HG03064 (cell line): ENCODE results near the gene HYPK.
A peak's percentile ranks its signal among the peaks of the same experiment; 100 is the strongest.
"Not testable (repeated sequence)": the region's sequence is repeated elsewhere in the genome, so short reads cannot be mapped to it uniquely, and the experiment has no call there.

Experiments
- ATAC-seq: cut with Tn5 transposase; IDR thresholded peaks from one replicate; pipeline ENCODE4 v1.9.1; 2021; ENCODE audit warnings: low read depth; ENCODE audit not compliant: unreplicated experiment

The HYPK gene

GRCh38 chr15:43795197-43795596, 5.2 kb upstream of the HYPK start:
- no peak for ATAC-seq

GRCh38 chr15:43795997-43796396, 4.4 kb upstream of the HYPK start:
- no peak for ATAC-seq

GRCh38 chr15:43796566-43796965, 3.8 kb upstream of the HYPK start:
- no peak for ATAC-seq

- ATAC-seq: no peak
Measured at GRCh38 chr15:43799209-43799944, 1.0 kb upstream of the HYPK start.

- no peak for ATAC-seq
Measured at GRCh38 chr15:43799945-43800285, 484 bp upstream of the HYPK start, which contains the start of gene SERINC4. TSS of gene SERINC4 (minus strand) at chr15:43800220. CDS start at chr15:43799986, 234 bp downstream.

GRCh38 chr15:43802676-43803075, 2.3 kb downstream of the HYPK start:
- not testable (repeated sequence) for ATAC-seq

GRCh38 chr15:43808435-43808950, 8.1 kb downstream of the HYPK start:
- ATAC-seq: no peak

GRCh38 chr15:43808960-43809678, 8.7 kb downstream of the HYPK start:
- peak; percentile 60 for ATAC-seq

- ATAC-seq: not testable (repeated sequence)
Measured at GRCh38 chr15:43815064-43815463, 14.7 kb downstream of the HYPK start.

GRCh38 chr15:43821505-43821904, 21.1 kb downstream of the HYPK start:
- no peak for ATAC-seq

- ATAC-seq: peak; percentile 60
Measured at GRCh38 chr15:43824302-43825246, 24.2 kb downstream of the HYPK start, which contains the start of gene MFAP1. TSS of gene MFAP1 (minus strand) at chr15:43824690. CDS start at chr15:43824569, 121 bp downstream.

- not testable (repeated sequence) for ATAC-seq
Measured at GRCh38 chr15:43825305-43825704, 24.9 kb downstream of the HYPK start.

- ATAC-seq: no peak
Measured at GRCh38 chr15:43826029-43826507, 25.7 kb downstream of the HYPK start.

GRCh38 chr15:43826508-43827341, 26.3 kb downstream of the HYPK start, which contains the start of gene WDR76:
TSS of gene WDR76 (plus strand) at chr15:43827002. CDS start at chr15:43827033, 31 bp downstream.
- peak; percentile 46 for ATAC-seq

GRCh38 chr15:43828061-43828657, 27.8 kb downstream of the HYPK start:
- ATAC-seq: no peak

GRCh38 chr15:43829951-43830540, 29.6 kb downstream of the HYPK start:
- ATAC-seq: not testable (repeated sequence)

- not testable (repeated sequence) for ATAC-seq
Measured at GRCh38 chr15:43830691-43831275, 30.4 kb downstream of the HYPK start.

- not testable (repeated sequence) for ATAC-seq
Measured at GRCh38 chr15:43831519-43832052, 31.2 kb downstream of the HYPK start.
